ENCODE data around the gene PRR15L.
A peak's percentile ranks its signal among the peaks of the same experiment; 100 is the strongest.
"Not testable (repeated sequence)": the region's sequence is repeated elsewhere in the genome, so short reads cannot be mapped to it uniquely, and the experiment has no call there.

Gene PRR15L

DNA sequence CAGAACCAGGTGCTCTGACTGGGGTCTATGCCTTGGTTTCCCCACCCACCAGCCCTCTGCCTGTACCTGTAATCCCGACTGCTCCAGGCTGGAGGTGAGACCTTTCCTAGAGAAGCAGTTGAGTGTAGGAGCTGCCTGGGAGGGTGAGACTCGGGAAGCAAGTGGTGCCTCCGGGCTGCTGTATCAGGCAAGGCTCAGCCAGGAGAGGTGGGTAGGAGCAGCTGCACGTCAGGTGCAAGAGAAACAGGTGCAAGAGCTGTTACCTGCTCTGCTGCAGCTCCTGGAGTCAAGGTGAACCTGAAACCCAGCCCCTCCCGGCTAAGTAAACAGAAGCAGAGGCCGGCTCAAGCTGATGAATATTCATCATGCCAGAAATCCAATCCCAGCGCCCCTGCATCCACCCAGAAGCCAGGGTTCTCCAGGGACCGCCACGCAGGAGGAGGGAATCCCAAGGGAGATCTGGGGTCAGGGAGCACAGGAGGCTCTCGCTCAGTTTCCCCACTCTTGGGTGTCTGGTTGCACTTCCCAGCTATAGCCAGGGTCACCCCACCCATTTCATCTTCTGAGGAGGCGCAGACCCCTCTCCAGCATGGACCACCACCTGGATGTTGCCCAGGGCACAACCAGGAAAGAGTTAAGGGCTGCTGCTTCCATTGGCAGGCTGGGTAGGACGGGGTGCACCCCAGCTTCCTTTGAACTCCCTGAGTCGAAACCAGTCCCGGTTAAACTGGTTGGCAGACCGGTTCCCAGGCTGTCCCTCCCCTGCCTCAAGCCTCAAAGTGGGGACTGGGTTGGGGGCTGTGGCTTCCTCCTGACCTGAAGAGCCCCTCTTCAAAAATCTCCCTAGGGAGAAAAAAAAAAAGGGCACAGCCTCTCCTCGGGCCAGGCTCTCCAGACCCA is at the start of gene PRR15L:
PRR15L (minus strand) TSS at position 293 of the 900 bp plus-strand sequence. CDS start 4,649 bp downstream, outside the sequence.
- peak; percentile 79 for DNase-seq (ENCODE audit: low spot score)

DNA sequence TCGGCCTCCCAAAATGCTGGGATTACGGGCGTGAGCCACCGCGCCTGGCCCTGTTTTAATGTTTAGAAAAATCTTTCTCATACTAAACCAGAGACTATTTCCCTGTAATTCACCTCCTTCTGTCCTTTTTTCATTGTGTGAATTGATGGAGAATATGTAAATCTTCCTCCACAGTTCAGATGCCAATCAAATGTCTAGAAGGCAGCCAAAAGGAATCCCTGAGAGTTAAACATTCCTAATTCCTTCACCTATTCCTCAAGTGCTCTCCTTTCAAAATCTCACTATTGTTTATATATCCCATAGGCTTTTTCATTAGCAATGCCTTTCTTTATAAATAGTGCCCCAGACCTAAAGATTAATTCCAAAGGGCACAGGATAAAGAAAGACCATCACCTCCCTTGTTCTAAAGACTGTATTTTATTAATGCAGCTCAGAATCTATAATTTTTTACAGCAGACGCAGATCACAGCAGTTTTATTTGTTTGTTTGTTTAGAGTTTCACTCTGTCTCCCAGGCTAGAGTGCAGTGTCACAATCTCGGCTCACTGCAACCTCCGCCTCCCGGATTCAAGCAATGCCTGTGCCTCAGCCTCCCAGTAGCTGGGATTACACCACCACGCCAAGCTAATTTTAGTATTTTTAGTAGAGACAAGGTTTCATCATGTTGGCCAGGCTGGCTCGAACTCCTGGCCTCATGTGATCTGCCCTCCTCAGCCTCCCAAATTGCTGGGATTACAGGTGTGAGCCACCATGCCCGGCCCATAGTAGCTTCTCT is 49.4 kb upstream of the PRR15L start:
- DNase-seq (ENCODE audit: low spot score) = no peak

DNA sequence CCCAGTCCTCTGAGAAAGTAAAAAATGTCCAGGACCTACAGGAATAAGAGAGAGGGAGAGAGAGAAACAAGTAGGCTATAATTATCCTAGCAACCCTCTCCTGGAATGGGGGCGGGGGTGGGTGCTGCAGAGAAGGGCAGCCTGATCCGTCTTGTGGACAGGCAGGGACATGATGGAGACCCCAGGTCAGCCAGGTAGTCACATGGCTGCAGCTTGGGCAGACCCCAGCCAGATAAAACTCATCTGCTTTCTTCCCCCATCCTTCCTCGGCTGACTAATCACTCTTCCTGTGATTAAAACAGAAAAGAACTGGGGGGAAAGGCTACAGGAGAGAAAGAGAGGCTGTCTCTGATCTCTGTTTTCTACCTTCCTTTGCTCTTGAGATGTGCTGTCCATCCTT is 47.3 kb upstream of the PRR15L start:
- DNase-seq (ENCODE audit: low spot score) = no peak

DNA sequence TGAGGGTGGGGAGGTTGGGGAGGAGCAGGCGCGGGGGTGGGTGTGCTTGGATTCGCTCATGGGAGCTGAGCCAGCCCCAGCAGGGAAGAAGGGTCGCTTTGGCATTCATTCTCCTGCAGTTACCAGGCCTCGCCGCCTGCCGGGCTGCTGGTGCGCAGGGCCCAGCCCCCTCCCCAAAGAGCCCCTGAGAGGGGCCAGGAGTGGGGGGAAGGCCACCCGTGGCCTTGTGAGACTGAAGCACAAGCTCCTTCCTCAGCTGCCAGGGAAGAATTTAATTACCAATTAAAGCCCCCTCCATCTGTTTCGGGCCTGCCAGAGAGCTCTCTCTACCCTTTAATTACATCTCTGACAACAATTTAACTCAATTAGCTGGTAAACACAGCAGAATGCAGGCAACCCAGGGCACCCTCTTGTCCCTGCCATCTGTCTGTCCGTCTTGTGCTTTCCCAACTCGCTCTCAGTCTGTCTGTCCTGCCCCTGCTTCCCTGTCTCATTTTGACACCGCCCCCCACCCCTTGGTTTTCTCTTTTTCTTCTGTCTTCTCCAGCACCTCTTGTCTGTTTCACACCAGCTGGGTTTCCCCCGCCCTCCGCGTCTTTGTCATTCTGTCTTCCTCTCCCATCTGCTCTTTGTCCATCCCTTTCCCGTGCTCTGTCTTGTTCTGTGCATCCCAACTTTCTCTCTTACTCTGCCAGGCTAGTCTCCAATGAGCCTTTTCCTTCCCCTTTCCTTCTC is 45.9 kb upstream of the PRR15L start:
- no peak for DNase-seq (ENCODE audit: low spot score)

- no peak for DNase-seq (ENCODE audit: low spot score)
These were observed 45.3 kb upstream of the PRR15L start for GRCh38 chr17:48002916-48003416.

DNA sequence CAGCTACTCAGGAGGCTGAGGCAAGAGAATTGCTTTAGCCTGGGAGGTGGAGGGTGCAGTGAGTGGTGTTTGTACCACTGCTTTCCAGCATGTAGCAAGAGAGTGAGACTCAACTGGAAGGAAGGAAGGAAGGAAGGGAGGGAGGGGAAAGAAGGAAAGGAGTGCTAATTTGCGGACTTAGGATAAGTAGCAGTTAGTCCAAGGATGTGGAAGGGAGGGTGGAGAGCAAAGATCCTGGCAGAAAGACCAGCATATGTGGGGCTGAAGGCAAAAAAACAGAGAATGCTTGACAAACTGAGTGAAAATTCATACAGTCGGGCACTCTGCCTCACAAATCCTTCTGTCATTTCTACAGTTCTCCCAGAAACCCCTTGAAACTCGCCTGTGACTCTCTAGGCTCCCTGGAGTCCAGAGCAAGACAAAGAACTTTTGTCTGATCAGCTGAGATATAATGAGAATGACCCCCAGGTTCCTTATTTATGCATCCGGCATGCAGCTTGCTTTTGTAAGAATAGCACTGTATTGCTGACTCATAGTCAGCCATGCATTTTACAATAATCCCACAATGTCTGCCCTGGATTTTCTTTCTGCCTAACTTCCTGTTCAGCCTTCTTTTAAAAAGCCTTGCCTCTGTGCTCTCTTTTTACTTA is 44.7 kb upstream of the PRR15L start:
- DNase-seq (ENCODE audit: low spot score) = peak; percentile 76

DNA sequence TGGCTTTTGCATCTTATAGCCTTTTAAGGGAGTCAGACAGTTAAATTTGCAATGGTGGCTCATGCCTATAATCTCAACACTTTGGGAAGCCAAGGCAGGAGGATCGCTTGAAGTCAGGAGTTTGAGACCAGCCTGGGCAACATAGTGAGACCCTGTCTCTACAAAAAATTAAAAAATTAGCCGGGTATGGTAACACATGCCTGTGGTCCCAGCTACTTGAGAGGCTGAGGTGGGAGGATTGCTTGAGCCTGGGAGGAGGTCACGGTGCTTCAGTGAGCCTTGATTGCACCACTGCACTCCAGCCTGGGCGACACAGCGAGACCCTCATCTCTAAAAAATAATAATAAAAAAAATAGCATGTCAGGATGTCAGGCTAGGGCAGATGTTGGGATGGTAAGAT is 44.0 kb upstream of the PRR15L start:
- DNase-seq (ENCODE audit: low spot score) = not testable (repeated sequence)

DNA sequence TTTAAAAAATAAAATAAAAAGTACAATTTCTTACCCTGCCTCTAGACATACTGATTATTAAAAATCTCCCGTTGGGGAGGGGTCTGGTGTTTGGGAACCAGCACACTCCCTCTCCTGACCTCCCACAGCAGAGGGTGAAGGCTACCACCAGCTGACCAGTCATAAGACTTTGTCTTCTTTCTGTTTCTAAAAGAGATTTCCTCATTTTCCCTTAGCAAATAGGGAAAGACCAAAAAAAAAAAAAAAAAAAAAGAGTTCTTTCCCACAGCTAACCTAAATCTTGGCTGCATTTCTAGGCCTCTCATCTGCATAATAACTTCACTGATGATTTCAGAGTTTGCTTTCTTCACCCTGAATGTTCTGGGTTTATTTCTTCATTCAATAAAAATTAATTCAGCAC is 43.5 kb upstream of the PRR15L start:
- no peak for DNase-seq (ENCODE audit: low spot score)

- peak; percentile 75 for DNase-seq (ENCODE audit: low spot score)
These were observed 41.9 kb upstream of the PRR15L start for GRCh38 chr17:47999582-47999981.

DNA sequence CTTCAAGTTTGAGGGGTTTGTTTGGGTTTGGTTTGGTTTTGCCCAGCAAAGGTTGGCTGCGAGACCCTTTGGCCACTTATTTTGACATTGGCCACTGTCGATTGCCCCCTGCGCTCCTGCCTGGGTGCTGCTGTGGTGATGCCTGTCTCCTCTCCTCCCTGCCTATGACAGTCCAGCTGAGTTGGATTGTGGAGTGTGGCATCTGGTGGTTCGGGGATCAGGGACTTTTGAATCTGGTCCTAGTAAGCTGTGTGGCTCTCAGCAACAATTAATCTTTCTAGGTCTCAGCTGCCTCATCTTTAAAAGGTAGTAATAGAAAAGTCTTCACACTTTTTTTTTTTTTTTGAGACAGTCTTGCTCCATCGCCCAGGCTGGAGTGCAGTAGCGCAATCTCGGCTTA is 40.4 kb upstream of the PRR15L start:
- DNase-seq (ENCODE audit: low spot score) = no peak

- DNase-seq (ENCODE audit: low spot score) = no peak
These were observed 39.9 kb upstream of the PRR15L start for GRCh38 chr17:47997586-47997985.

GRCh38 chr17:47996201-47996600 is 38.5 kb upstream of the PRR15L start:
- no peak for DNase-seq (ENCODE audit: low spot score)

GRCh38 chr17:47995241-47995935 is 37.7 kb upstream of the PRR15L start:
- no peak for DNase-seq (ENCODE audit: low spot score)

GRCh38 chr17:47994724-47995123 is 37.0 kb upstream of the PRR15L start:
- no peak for DNase-seq (ENCODE audit: low spot score)

DNA sequence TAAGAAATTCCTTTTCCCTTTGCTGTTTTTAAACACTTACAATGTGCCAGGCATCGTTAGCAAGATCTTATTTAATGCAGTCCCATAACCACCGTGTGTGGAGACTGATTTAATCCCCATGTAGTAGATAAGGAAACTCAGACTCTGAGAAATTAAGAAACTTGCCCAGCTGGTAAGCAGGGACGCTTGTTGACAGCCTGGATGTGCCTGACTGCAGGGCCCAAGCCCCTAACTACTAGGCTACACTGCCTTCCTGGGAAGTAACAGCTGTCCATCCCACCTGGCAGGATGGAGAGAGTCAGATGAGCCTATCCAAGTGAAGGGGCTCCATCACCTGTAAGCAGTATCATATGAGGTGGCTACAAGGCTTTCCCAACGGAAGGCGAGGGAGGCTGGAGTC is 36.3 kb upstream of the PRR15L start:
- DNase-seq (ENCODE audit: low spot score) = no peak

DNA sequence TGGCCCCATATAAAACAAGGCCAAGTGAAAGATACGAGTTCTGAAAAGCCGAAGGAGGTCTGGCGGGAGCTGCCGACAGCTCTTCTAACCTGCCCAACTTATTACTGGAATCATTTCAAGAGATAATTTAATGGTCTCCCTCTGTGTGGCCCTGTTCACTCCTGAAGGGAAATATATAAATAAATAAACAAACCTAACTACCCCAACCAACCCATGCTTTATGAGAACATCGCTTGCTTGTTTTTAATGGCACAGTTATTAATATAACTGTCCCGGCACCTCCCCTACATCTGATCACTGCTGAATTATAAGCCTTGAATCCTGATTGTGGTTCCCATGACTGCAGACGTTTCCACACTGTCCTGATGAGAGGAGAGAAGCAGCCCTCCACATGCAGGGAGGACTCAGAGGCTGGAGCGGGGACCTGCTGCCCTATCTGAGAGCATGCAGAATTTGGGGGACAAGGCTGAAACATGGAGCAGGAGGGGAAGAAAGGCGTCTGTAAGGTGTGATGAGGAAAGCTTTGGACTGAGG is 35.4 kb upstream of the PRR15L start:
- no peak for DNase-seq (ENCODE audit: low spot score)

DNA sequence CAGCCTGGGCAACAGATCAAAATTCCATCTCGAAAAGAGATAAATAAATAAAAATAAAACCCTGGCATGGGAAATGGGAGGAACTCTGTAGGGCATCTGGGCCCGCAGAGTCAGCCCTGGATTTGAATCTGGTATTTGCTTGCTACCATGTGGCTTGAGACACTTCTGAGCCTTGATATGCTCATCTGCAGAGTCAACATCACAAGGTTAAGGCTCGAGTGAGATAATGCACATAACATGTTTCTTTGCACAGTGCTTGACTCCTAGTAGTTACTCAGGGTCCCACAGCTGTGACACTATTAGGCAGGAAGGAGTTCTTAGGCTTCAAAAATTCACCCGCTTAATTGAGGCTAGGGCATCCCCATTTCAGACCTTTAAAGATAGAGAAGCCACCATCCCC is 34.5 kb upstream of the PRR15L start:
- DNase-seq (ENCODE audit: low spot score) = no peak

DNA sequence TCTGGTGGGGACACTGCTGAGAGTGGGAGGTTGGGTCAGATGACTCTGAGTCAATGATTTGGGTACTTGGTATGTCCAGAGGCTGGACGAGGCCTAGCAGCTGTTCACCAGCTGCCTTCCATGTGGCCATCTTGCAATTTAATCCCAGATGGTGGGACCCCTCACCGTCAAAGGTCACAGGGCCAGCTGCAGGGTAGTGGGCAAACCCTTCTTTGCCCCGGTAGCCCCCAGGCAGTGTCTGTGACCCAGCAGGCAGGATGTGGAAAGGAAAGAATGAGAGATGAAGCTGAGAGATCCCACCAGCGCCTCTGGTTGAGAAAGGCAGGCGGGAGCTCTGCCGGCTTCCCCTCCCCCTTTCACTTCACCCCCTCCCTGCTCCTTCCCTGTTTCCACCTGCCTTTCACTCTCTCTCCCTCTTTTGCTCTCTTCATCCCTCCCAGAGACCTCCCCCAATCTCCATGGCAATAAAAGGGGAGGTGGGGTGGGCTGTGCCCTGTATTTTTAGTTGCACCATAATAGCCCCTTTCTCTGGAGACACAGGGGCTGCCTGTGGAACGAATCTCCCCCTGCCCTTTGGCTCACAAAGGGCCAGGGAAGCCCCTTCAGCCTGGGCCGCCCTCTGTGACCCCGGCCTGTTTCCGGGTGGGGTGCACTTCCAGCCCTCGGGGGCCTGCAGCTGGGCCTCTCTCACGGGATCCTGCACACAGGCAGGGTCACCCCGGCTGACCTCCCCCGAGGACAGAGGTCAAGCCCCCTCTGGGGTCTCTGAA is 33.5 kb upstream of the PRR15L start:
- no peak for DNase-seq (ENCODE audit: low spot score)

GRCh38 chr17:47989700-47990099 is 32.0 kb upstream of the PRR15L start:
- peak; percentile 80 for DNase-seq (ENCODE audit: low spot score)

DNA sequence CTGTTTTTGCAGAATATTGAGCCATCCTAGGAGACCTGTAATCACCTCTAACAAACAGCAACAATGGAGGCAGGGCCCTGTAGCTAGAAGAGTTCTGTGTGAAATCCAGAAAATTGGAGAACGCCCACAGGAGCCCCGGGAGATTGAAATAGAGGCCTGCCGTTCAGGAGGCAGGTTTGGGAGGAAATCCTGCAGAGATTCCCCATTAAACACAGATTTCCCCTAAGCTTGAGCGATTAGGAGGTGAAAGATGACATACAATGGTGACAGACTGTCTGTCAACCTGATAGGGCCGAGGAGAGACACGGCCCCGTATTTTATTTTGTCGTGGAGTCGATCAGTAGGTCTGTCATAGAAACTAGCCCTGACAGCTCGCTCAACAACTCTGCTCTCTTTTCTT is 31.5 kb upstream of the PRR15L start:
- no peak for DNase-seq (ENCODE audit: low spot score)

Data from SW480 (cell line).